Stomach (tissue), 4 donors: ENCODE measurements around the gene PIMREG.

Experiments
- POLR2A ChIP-seq, 4 donors: fragments of 450-650 bp; IDR thresholded peaks; one replicate each; pipeline ENCODE4 v1.6.1; 2016; ENCODE audit warnings: antibody characterized with exemption in 4 of 4, control low read depth in 2 of 4, mild to moderate bottlenecking in 1 of 4, moderate library complexity in 1 of 4
- TF ChIP-seq, protein P1 (sequence below), 7 experiments: fragments of 450-650 bp in 4 of 7; fragments of 200-600 bp in 3 of 7; sonication (generic) in 3 of 7; IDR thresholded peaks; one replicate each; pipeline ENCODE4 v1.5.1; 2016 to 2019; ENCODE audit warnings: antibody characterized with exemption in 7 of 7, control low read depth in 2 of 7, mild to moderate bottlenecking in 1 of 7

DNA sequence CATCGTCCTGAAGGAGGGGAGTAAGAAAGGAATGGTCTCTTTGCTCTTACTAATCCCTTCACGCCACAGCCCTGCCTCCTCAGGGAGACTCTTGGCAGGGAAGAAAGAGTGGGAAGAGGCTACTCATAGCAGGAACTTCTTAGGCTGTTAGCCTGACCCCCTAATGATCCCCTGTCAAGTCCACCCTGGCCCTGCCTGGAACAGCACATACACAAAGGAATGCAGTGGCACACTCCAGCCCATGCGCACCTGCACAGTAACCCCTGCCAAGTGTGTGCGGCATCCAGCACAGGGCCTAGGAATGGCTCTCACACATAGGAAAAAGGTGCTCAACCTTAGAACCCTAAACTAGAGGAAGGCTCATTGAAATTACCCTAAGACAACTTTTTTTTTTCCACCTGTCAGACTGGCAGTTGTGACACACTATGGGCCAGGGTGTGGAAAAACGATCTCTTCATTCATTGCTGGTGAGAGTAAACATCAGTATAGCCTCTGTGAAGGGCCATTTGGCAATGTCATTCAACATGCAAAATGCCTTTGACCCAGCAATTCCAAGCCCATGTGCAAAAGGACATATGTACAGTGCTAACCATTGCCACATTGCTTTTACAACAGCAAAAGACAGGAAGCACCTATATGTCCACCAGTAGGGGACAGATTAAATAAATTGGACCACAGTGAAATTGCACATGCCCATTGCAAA lies 50.1 kb downstream of the PIMREG start:
- TF ChIP-seq, protein P1, sequence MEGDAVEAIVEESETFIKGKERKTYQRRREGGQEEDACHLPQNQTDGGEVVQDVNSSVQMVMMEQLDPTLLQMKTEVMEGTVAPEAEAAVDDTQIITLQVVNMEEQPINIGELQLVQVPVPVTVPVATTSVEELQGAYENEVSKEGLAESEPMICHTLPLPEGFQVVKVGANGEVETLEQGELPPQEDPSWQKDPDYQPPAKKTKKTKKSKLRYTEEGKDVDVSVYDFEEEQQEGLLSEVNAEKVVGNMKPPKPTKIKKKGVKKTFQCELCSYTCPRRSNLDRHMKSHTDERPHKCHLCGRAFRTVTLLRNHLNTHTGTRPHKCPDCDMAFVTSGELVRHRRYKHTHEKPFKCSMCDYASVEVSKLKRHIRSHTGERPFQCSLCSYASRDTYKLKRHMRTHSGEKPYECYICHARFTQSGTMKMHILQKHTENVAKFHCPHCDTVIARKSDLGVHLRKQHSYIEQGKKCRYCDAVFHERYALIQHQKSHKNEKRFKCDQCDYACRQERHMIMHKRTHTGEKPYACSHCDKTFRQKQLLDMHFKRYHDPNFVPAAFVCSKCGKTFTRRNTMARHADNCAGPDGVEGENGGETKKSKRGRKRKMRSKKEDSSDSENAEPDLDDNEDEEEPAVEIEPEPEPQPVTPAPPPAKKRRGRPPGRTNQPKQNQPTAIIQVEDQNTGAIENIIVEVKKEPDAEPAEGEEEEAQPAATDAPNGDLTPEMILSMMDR (IDR thresholded peaks at IDR 0.05), result no peak
- no peak for TF ChIP-seq POLR2A (IDR thresholded peaks at IDR 0.05)
